SK-N-MC (cell line): ENCODE results near the gene PRPF19.

Source experiments
- EZH2 ChIP-seq: fragments of 200-600 bp; sonication (generic); IDR thresholded peaks from one replicate; pipeline ENCODE4 v1.6.1; 2017; ENCODE audit warnings: antibody characterized with exemption
- POLR2AphosphoS5 ChIP-seq: IDR thresholded peaks from 2 replicates; pipeline ENCODE4 v1.6.1; 2012; ENCODE audit warnings: mild to moderate bottlenecking, low read depth, low read length, borderline replicate concordance

- no peak for TF ChIP-seq EZH2
- no peak for TF ChIP-seq POLR2AphosphoS5
Observed at GRCh38 chr11:60879104-60879503, 27.3 kb downstream of the PRPF19 start.
